Mammary epithelial cell (primary cell): ENCODE data around the gene FGF5.

Source experiments
- EZH2 ChIP-seq: IDR thresholded peaks from 2 replicates; pipeline ENCODE4 v1.6.1; 2012; ENCODE audit warnings: low read length, inconsistent platforms, borderline replicate concordance
- TF ChIP-seq, protein P1 (sequence below), 2 donors: IDR thresholded peaks in 1 of 2; conservative IDR thresholded peaks in 1 of 2; 2 replicates each; pipeline ENCODE4 v1.5.1; 2011 to 2012; ENCODE audit warnings: inconsistent platforms in 2 of 2, low read length in 2 of 2, mild to moderate bottlenecking in 2 of 2, control low read depth in 1 of 2, low read depth in 1 of 2; ENCODE audit not compliant: insufficient read depth in 1 of 2; ENCODE audit errors: extremely low read depth in 1 of 2

GRCh38 chr4:80263541-80264351 lies 2.7 kb upstream of the FGF5 start:
- TF ChIP-seq, protein P1, sequence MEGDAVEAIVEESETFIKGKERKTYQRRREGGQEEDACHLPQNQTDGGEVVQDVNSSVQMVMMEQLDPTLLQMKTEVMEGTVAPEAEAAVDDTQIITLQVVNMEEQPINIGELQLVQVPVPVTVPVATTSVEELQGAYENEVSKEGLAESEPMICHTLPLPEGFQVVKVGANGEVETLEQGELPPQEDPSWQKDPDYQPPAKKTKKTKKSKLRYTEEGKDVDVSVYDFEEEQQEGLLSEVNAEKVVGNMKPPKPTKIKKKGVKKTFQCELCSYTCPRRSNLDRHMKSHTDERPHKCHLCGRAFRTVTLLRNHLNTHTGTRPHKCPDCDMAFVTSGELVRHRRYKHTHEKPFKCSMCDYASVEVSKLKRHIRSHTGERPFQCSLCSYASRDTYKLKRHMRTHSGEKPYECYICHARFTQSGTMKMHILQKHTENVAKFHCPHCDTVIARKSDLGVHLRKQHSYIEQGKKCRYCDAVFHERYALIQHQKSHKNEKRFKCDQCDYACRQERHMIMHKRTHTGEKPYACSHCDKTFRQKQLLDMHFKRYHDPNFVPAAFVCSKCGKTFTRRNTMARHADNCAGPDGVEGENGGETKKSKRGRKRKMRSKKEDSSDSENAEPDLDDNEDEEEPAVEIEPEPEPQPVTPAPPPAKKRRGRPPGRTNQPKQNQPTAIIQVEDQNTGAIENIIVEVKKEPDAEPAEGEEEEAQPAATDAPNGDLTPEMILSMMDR (conservative IDR thresholded peaks at IDR 0.05 in 1 of 2, IDR thresholded peaks at IDR 0.05 in 1 of 2; ENCODE audit: extremely low read depth in 1 of 2, insufficient read depth in 1 of 2, low read depth in 1 of 2, low read length in 2 of 2): no peak
- TF ChIP-seq EZH2: no peak
